ENCODE measurements around the gene LRMDA. TPM values are rescaled to one million over a fixed set of nuclear protein-coding genes. Genes with fewer than 3 reads are reported as not detected.

The LRMDA gene
- total RNA-seq, 2 experiments from 2014 or later: not detected

- no peak for TF ChIP-seq CTCF (IDR thresholded peaks at IDR 0.05)
- H3K27ac Mint-ChIP-seq: no peak overlapping the region
- no peak overlapping the region for H3K4me3 ChIP-seq (ENCODE audit: low read length)
- H3K27me3 ChIP-seq (ENCODE audit: control insufficient read depth in 1 of 2, insufficient read depth in 2 of 2, low read length in 2 of 2): no peaks in the 10 kb centered on the region
- no peaks in the 10 kb centered on the region for H3K4me1 Mint-ChIP-seq (ENCODE audit: low read depth)
- POLR2A ChIA-PET: no interaction called here
- no peak for DNase-seq
- no peak for ATAC-seq (ENCODE audit: poor library complexity)
- H3K36me3 Mint-ChIP-seq (ENCODE audit: low read depth): no peaks in the 10 kb centered on the region
- no peaks in the 10 kb centered on the region for H3K9me3 Mint-ChIP-seq
- H3K4me3 Mint-ChIP-seq: no peak overlapping the region
- H3K9me3 ChIP-seq (ENCODE audit: control insufficient read depth in 1 of 2, insufficient read depth in 1 of 2, low read length in 2 of 2): no peaks in the 10 kb centered on the region
- no peak overlapping the region for H3K27ac ChIP-seq (ENCODE audit: low read depth in 1 of 2, low read length in 2 of 2)
- H3K4me1 ChIP-seq (ENCODE audit: insufficient read depth, low read length): no peaks in the 10 kb centered on the region
- CTCF ChIA-PET: no interaction called here
- intact Hi-C loops (cut with DNase I, micrococcal nuclease): no loop called here
- H3K27me3 Mint-ChIP-seq: no peaks in the 10 kb centered on the region
- H3K36me3 ChIP-seq (ENCODE audit: insufficient read depth, low read length): no peaks in the 10 kb centered on the region
These were observed 856.4 kb downstream of the LRMDA start for GRCh38 chr10:76287856-76288255.

DNA sequence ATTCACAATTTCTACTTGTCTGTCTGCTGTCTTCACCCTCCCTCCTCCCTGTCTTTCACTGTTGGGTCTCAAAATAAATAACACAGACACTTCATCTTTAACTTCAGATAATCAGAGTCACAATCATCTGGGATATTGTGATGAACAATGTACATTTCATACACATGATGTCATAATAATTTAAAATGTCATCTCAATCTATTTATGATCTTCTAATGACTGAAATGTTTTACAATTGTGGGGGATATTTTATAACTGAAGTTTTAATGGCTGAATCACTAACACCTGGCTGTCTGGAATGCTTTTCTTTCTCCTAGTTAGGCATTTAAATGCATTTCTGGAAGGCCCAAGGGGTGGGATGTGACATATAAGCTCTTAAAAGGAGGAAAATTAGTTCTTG is 859.8 kb downstream of the LRMDA start:
- H3K36me3 Mint-ChIP-seq (ENCODE audit: low read depth): no peaks in the 10 kb centered on the region
- no peaks in the 10 kb centered on the region for H3K9me3 Mint-ChIP-seq
- TF ChIP-seq CTCF (IDR thresholded peaks at IDR 0.05): no peak
- CTCF ChIA-PET: no interaction called here
- no peaks in the 10 kb centered on the region for H3K36me3 ChIP-seq (ENCODE audit: insufficient read depth, low read length)
- intact Hi-C loops (cut with DNase I, micrococcal nuclease): no loop called here
- no peaks in the 10 kb centered on the region for H3K4me1 Mint-ChIP-seq (ENCODE audit: low read depth)
- no peak overlapping the region for H3K27ac Mint-ChIP-seq
- H3K4me3 Mint-ChIP-seq: no peak overlapping the region
- H3K9me3 ChIP-seq (ENCODE audit: control insufficient read depth in 1 of 2, insufficient read depth in 1 of 2, low read length in 2 of 2): no peaks in the 10 kb centered on the region
- H3K4me3 ChIP-seq (ENCODE audit: low read length): no peak overlapping the region
- H3K27me3 Mint-ChIP-seq: no peaks in the 10 kb centered on the region
- DNase-seq: no peak
- no peak overlapping the region for H3K27ac ChIP-seq (ENCODE audit: low read depth in 1 of 2, low read length in 2 of 2)
- H3K27me3 ChIP-seq (ENCODE audit: control insufficient read depth in 1 of 2, insufficient read depth in 2 of 2, low read length in 2 of 2): no peaks in the 10 kb centered on the region
- H3K4me1 ChIP-seq (ENCODE audit: insufficient read depth, low read length): no peaks in the 10 kb centered on the region
- POLR2A ChIA-PET: no interaction called here
- no peak for ATAC-seq (ENCODE audit: poor library complexity)

DNA sequence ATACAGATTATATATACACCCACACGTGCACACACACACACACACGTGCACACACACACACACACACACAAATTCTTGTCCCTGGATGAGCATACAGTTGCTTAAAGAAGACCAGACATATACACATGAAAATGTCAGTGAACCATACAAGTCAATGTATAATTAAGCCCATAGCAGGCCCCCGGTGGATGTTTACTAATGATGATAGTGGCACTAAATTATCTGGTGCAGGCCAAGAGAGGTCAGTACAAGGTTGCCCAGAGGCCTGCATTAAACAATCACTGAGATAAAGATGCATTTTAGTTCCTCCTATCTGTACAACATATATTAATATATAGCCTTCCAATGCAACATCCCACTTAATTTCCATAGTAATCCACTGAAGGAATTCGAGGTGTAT is 860.5 kb downstream of the LRMDA start:
- no peaks in the 10 kb centered on the region for H3K9me3 Mint-ChIP-seq
- Histone ChIP-seq H3K9me3 (ENCODE audit: control insufficient read depth in 1 of 2, insufficient read depth in 1 of 2, low read length in 2 of 2) (no peaks in the 10 kb centered on the region), H3K36me3 (ENCODE audit: insufficient read depth, low read length) (no peaks in the 10 kb centered on the region), H3K4me1 (ENCODE audit: insufficient read depth, low read length) (no peaks in the 10 kb centered on the region), H3K4me3 (ENCODE audit: low read length) (no peak overlapping the region), H3K27me3 (ENCODE audit: control insufficient read depth in 1 of 2, insufficient read depth in 2 of 2, low read length in 2 of 2) (no peaks in the 10 kb centered on the region), H3K27ac (ENCODE audit: low read depth in 1 of 2, low read length in 2 of 2) (no peak overlapping the region)
- intact Hi-C loops (cut with DNase I, micrococcal nuclease): no loop called here
- no peaks in the 10 kb centered on the region for H3K4me1 Mint-ChIP-seq (ENCODE audit: low read depth)
- no peak overlapping the region for H3K4me3 Mint-ChIP-seq
- CTCF ChIA-PET: no interaction called here
- no peak for TF ChIP-seq CTCF (IDR thresholded peaks at IDR 0.05)
- H3K36me3 Mint-ChIP-seq (ENCODE audit: low read depth): no peaks in the 10 kb centered on the region
- H3K27me3 Mint-ChIP-seq: no peaks in the 10 kb centered on the region
- ATAC-seq (ENCODE audit: poor library complexity) (no peak), DNase-seq (no peak)
- no peak overlapping the region for H3K27ac Mint-ChIP-seq
- POLR2A ChIA-PET: no interaction called here
